Measurements from ENCODE around the gene ADGRL3. TPM values are rescaled to one million over a fixed set of nuclear protein-coding genes. Genes with fewer than 3 reads are reported as not detected.
A peak's percentile ranks its signal among the peaks of the same experiment; 100 is the strongest.

The ADGRL3 gene
- total and polyA plus RNA-seq, 4 donors: 0.07 to 1.7 (median 0.82) TPM

DNA sequence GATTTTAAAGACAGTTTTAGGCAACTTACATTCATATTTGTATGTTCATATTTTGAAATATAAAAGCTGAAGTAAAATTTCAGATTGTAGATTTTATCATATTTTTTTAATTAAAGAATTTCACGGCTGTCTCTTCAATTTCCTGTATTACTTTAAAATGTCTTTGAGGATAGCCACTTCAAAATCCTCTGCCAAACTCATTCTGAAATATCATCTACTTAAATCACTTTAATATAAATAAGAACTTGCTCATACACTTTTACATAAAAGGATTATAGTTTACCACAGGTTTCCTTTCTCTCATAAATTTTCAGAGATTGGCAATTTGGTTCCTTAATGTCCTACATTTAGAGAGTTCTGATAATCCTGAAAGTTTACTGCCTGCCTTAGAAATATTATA is 478.2 kb downstream of the ADGRL3 start:
- DNase-seq (ENCODE audit: low spot score): no peak
- H3K9me3 ChIP-seq (ENCODE audit: control insufficient read depth in 4 of 4, low read length in 3 of 4): no peaks in the 10 kb centered on the region
- H3K36me3 ChIP-seq (ENCODE audit: control insufficient read depth in 4 of 4, insufficient read depth in 3 of 4, low read depth in 1 of 4, low read length in 3 of 4): no peaks in the 10 kb centered on the region
- no peak overlapping the region for H3K9ac ChIP-seq (ENCODE audit: low read depth in 1 of 2, low read length in 2 of 2)
- no peak overlapping the region for H3K27ac ChIP-seq (ENCODE audit: low read depth in 1 of 2, low read length in 2 of 2)
- no peak for TF ChIP-seq FOXA1 (IDR thresholded peaks at IDR 0.05)
- 96% methylated on average over 1 of the region's 1 CpG for WGBS
- no peak overlapping the region for H3K4me3 ChIP-seq (ENCODE audit: low read depth in 1 of 3, low read length in 3 of 3)
- H3K4me1 ChIP-seq (ENCODE audit: control insufficient read depth in 4 of 4, insufficient read depth in 4 of 4, low read length in 3 of 4): no peaks in the 10 kb centered on the region
- no peaks in the 10 kb centered on the region for H3K27me3 ChIP-seq (ENCODE audit: control insufficient read depth in 4 of 4, insufficient read depth in 4 of 4, low read length in 3 of 4)

DNA sequence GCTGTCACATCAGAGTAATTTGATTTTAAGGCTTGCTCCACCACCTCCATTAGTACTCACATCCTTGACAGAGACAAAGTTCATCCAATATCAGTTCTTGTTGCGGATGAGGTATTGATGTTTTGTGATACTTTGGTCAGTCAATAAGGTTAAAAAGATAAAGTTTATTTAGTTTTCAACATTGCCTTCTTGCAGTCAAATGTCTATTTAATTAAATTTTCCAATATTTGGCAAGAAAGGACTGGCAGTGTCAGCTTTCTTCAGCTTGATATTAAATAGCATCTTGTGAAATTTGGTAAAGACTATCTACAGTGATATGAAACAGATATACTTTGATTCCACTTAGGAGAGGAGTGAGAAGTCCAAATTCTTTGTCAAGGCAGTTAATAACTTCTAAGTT is 493.4 kb downstream of the ADGRL3 start:
- H3K9ac ChIP-seq (ENCODE audit: low read depth in 1 of 2, low read length in 2 of 2): no peak overlapping the region
- WGBS: 38% methylated on average over 1 of the region's 1 CpG
- no peaks in the 10 kb centered on the region for H3K27me3 ChIP-seq (ENCODE audit: control insufficient read depth in 4 of 4, insufficient read depth in 4 of 4, low read length in 3 of 4)
- H3K36me3 ChIP-seq (ENCODE audit: control insufficient read depth in 4 of 4, insufficient read depth in 3 of 4, low read depth in 1 of 4, low read length in 3 of 4): no peaks in the 10 kb centered on the region
- H3K27ac ChIP-seq (ENCODE audit: low read depth in 1 of 2, low read length in 2 of 2): no peak overlapping the region
- TF ChIP-seq YY1 (IDR thresholded peaks at IDR 0.05) (peak; percentile 23), FOXA2 (IDR thresholded peaks at IDR 0.05) (peak; percentile 43), JUND (IDR thresholded peaks at IDR 0.05) (peak; percentile 61 to 74), REST (IDR thresholded peaks at IDR 0.05) (peak; percentile 14), EGR1 (IDR thresholded peaks at IDR 0.05; ENCODE audit: low read depth in 2 of 2) (no peak), SP1 (IDR thresholded peaks at IDR 0.05) (peak; percentile 62), GABPA (IDR thresholded peaks at IDR 0.05 in 1 of 2, conservative IDR thresholded peaks at IDR 0.05 in 1 of 2) (no peak), RAD21 (IDR thresholded peaks at IDR 0.05) (peak in 1 of 2 donors; percentile 22), ZBTB33 (IDR thresholded peaks at IDR 0.05) (no peak), FOXA1 (IDR thresholded peaks at IDR 0.05) (peak; percentile 61), RXRA (IDR thresholded peaks at IDR 0.05) (peak; percentile 53 to 63), NR2F2 (IDR thresholded peaks at IDR 0.05) (no peak), HNF4G (IDR thresholded peaks at IDR 0.05) (peak; percentile 83), HNF4A (conservative IDR thresholded peaks at IDR 0.05) (peak; percentile 80 to 95), TAF1 (conservative IDR thresholded peaks at IDR 0.05) (no peak)
- TF ChIP-seq, protein P1, sequence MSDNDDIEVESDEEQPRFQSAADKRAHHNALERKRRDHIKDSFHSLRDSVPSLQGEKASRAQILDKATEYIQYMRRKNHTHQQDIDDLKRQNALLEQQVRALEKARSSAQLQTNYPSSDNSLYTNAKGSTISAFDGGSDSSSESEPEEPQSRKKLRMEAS (IDR thresholded peaks at IDR 0.05): no peak
- TF ChIP-seq, protein P2, sequence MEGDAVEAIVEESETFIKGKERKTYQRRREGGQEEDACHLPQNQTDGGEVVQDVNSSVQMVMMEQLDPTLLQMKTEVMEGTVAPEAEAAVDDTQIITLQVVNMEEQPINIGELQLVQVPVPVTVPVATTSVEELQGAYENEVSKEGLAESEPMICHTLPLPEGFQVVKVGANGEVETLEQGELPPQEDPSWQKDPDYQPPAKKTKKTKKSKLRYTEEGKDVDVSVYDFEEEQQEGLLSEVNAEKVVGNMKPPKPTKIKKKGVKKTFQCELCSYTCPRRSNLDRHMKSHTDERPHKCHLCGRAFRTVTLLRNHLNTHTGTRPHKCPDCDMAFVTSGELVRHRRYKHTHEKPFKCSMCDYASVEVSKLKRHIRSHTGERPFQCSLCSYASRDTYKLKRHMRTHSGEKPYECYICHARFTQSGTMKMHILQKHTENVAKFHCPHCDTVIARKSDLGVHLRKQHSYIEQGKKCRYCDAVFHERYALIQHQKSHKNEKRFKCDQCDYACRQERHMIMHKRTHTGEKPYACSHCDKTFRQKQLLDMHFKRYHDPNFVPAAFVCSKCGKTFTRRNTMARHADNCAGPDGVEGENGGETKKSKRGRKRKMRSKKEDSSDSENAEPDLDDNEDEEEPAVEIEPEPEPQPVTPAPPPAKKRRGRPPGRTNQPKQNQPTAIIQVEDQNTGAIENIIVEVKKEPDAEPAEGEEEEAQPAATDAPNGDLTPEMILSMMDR (IDR thresholded peaks at IDR 0.05; ENCODE audit: low read depth, low read length, missing input control): no peak
- TF ChIP-seq, protein P3, sequence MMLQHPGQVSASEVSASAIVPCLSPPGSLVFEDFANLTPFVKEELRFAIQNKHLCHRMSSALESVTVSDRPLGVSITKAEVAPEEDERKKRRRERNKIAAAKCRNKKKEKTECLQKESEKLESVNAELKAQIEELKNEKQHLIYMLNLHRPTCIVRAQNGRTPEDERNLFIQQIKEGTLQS (IDR thresholded peaks at IDR 0.05): no peak
- no peak overlapping the region for H3K4me3 ChIP-seq (ENCODE audit: low read depth in 1 of 3, low read length in 3 of 3)
- H3K9me3 ChIP-seq (ENCODE audit: control insufficient read depth in 4 of 4, low read length in 3 of 4): no peaks in the 10 kb centered on the region
- DNase-seq (ENCODE audit: low spot score): no peak
- H3K4me1 ChIP-seq (ENCODE audit: control insufficient read depth in 4 of 4, insufficient read depth in 4 of 4, low read length in 3 of 4): peaks cover 1 to 13% (median 6%) of the 10 kb centered on the region in 4 donors

All from liver (tissue), 9 donors.